ENCODE results near the gene CXXC4.

DNA sequence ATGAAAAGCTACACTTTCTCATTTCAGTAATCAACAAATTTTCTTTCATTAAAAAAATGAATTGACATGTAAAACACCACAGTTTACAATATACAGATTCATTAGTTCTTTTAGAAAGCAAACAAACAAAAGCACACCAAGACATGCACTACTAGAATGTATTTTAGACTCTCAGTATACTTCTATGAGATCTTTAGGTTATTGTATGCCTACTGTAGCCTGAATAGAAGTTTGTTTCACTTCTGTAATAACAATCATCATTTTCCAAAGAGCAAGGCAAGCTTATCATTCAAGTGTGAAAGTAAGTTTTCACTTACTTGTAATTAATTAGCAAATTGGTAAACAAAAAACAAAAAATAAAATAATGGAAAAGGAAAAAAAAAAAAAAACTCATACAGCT lies 24.9 kb downstream of the CXXC4 start:
- TF ChIP-seq, protein P1, sequence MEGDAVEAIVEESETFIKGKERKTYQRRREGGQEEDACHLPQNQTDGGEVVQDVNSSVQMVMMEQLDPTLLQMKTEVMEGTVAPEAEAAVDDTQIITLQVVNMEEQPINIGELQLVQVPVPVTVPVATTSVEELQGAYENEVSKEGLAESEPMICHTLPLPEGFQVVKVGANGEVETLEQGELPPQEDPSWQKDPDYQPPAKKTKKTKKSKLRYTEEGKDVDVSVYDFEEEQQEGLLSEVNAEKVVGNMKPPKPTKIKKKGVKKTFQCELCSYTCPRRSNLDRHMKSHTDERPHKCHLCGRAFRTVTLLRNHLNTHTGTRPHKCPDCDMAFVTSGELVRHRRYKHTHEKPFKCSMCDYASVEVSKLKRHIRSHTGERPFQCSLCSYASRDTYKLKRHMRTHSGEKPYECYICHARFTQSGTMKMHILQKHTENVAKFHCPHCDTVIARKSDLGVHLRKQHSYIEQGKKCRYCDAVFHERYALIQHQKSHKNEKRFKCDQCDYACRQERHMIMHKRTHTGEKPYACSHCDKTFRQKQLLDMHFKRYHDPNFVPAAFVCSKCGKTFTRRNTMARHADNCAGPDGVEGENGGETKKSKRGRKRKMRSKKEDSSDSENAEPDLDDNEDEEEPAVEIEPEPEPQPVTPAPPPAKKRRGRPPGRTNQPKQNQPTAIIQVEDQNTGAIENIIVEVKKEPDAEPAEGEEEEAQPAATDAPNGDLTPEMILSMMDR (conservative IDR thresholded peaks at IDR 0.05), result no peak
- TF ChIP-seq EZH2 (IDR thresholded peaks at IDR 0.05; ENCODE audit: low read depth), result no peak

All from PC-9 (cell line).